ENCODE data around the gene ARL13B. TPM values are rescaled to one million over a fixed set of nuclear protein-coding genes. Genes with fewer than 3 reads are reported as not detected.
"Not testable (repeated sequence)": the region's sequence is repeated elsewhere in the genome, so short reads cannot be mapped to it uniquely, and the experiment has no call there.

ARL13B gene
- total RNA-seq, 1 donor from 2014 or later = 4.5 TPM

DNA sequence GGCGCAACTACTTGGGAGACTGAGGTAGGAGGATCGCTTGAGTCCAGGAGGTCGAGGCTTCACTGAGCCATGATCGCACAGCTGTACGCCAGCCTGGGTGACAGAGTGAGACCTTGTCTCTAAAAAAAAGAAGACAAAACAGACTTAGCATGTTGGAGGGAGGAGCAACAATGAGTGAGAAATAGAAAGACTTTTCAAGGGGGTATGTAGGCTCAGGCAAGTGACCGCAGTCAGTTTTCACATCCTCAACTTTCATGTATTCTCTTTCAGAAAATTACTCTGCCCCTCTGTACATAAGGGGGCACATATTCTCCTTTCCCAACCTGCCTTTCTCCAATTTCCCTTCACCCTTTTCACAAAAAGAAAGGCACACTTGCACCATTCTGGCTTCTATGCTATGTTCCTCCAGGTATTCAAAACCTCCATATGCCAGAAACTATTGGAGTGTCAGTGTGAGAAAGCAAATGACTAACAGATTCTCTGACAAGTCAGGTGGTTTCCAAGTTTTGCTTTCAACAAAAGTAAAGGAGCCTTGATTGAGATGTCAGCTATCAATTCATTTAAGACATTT, 90.5 kb downstream of the ARL13B start:
- Histone ChIP-seq H3K36me3 (peaks cover 7 to 21% of the 10 kb centered on the region in 2 donors), H3K4me3 (no peak overlapping the region), H3K4me1 (peaks cover 0 to 4% of the 10 kb centered on the region in 2 donors), H3K9me3 (no peaks in the 10 kb centered on the region), H3K27ac (no peak overlapping the region), H3K27me3 (no peaks in the 10 kb centered on the region)
- no peak for DNase-seq (ENCODE audit: low spot score in 2 of 2)
- intact Hi-C loops (cut with DNase I) = no loop called here
- TF ChIP-seq, protein P1, sequence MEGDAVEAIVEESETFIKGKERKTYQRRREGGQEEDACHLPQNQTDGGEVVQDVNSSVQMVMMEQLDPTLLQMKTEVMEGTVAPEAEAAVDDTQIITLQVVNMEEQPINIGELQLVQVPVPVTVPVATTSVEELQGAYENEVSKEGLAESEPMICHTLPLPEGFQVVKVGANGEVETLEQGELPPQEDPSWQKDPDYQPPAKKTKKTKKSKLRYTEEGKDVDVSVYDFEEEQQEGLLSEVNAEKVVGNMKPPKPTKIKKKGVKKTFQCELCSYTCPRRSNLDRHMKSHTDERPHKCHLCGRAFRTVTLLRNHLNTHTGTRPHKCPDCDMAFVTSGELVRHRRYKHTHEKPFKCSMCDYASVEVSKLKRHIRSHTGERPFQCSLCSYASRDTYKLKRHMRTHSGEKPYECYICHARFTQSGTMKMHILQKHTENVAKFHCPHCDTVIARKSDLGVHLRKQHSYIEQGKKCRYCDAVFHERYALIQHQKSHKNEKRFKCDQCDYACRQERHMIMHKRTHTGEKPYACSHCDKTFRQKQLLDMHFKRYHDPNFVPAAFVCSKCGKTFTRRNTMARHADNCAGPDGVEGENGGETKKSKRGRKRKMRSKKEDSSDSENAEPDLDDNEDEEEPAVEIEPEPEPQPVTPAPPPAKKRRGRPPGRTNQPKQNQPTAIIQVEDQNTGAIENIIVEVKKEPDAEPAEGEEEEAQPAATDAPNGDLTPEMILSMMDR (IDR thresholded peaks at IDR 0.05) = no peak

DNA sequence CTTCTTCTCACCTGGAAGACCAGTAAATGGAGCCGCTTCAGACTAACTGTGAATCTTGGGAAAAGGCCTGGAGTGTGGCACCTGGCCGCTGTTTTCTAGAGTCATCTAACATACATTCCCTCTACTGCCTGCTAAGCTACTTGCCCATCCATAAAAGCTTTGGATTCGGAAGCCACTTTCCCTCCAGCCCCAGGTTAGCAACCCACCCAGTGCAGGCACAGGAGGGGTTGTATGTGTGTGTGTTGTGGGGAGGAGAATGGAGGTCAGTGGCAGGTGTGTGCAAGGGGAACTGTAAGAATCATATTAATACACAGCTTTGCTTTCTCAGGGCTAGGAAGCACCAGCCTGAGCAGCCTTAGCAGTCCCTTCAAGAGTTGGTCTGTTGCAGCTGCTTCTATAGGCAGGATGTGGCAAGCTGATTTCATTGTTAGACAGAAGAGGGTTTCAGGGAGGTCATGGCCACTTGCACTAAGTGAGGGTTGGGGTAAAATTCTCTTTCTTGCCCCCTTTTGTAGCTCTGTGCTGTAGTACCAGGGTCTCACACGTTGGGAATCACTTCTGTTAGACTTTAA, 91.8 kb downstream of the ARL13B start:
- DNase-seq (ENCODE audit: low spot score in 2 of 2) = no peak
- Histone ChIP-seq H3K36me3 (peaks cover 7 to 26% of the 10 kb centered on the region in 2 donors), H3K4me1 (peaks cover 0 to 4% of the 10 kb centered on the region in 2 donors), H3K4me3 (no peak overlapping the region), H3K9me3 (no peaks in the 10 kb centered on the region), H3K27ac (no peak overlapping the region), H3K27me3 (no peaks in the 10 kb centered on the region)
- TF ChIP-seq, protein P1 (IDR thresholded peaks at IDR 0.05) = no peak
- intact Hi-C loops (cut with DNase I) = no loop called here

DNA sequence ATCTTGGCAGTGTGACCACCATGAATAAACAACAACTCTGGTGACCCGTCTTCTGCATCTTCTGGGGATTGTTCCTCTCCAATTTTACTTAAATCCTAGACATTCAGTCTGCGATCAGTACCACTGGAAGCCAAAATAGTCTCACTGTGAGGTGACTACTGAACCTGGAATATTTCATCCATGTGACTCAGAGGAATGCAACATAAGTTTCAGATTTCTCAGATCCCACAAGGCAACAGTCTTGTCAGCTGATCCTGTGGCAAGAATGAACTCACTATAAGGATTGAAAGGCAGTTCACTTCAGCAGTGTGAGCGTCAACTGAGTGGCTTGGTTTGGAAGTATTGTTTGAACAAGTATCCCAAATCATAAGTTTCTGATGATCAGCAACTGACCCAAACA, 96.1 kb downstream of the ARL13B start:
- Histone ChIP-seq H3K27me3 (no peaks in the 10 kb centered on the region), H3K9me3 (no peaks in the 10 kb centered on the region), H3K4me3 (no peak overlapping the region), H3K4me1 (no peaks in the 10 kb centered on the region), H3K27ac (no peak overlapping the region), H3K36me3 (peaks cover 7 to 22% of the 10 kb centered on the region in 2 donors)
- DNase-seq (ENCODE audit: low spot score in 2 of 2) = no peak
- TF ChIP-seq, protein P1 (IDR thresholded peaks at IDR 0.05) = no peak
- intact Hi-C loops (cut with DNase I) = no loop called here

DNA sequence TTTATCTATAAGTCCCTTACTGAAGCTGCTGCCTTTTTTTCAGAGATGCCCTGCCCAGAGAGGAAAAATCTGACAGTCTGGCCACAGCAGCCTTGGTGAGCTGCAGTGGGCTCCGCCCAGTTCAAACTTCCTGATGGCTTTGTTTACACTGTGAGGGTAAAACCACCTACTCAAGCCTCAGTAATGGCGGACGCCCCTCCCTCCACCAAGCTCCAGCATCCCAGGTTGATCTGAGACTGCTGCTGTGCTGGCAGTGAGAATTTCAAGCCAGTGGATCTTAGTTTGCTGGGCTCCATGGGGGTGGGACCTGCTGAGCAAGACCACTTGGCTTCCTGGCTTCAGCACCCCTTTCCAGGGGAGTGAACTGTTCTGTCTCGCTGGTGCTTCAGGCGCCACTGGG, 100.6 kb downstream of the ARL13B start:
- H3K27me3 ChIP-seq; intact Hi-C loops (cut with DNase I); DNase-seq (ENCODE audit: low spot score in 2 of 2); H3K27ac ChIP-seq; H3K9me3 ChIP-seq; H3K4me3 ChIP-seq; H3K4me1 ChIP-seq: not testable (repeated sequence)
- peaks cover 5 to 19% of the 10 kb centered on the region in 2 donors for H3K36me3 ChIP-seq

DNA sequence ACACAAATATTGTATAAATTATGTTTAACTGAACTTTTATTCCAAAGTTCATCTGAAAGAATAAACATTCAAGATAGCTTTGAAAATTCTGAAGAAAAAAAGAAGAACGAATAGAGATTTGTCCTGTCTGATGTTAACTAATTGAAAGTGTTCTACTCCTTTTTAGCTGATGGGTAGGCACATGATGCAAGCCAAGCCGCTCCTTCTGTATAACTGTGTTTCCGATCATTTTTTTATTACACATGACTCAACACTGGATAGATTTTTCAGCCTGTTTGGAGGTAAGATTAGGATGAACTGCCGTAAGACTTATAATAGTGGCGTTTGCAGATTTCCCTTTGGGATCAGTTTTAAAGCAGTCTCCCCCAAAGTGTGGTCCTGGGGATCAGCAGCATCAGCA, 101.9 kb downstream of the ARL13B start:
- H3K36me3 ChIP-seq = peaks cover 9 to 16% of the 10 kb centered on the region in 2 donors
- H3K4me1 ChIP-seq = no peaks in the 10 kb centered on the region
- no peaks in the 10 kb centered on the region for H3K27me3 ChIP-seq
- intact Hi-C loops (cut with DNase I) = no loop called here
- no peaks in the 10 kb centered on the region for H3K9me3 ChIP-seq
- no peak overlapping the region for H3K4me3 ChIP-seq
- H3K27ac ChIP-seq = no peak overlapping the region
- TF ChIP-seq, protein P1 (IDR thresholded peaks at IDR 0.05) = no peak
- no peak for DNase-seq (ENCODE audit: low spot score in 2 of 2)

DNA sequence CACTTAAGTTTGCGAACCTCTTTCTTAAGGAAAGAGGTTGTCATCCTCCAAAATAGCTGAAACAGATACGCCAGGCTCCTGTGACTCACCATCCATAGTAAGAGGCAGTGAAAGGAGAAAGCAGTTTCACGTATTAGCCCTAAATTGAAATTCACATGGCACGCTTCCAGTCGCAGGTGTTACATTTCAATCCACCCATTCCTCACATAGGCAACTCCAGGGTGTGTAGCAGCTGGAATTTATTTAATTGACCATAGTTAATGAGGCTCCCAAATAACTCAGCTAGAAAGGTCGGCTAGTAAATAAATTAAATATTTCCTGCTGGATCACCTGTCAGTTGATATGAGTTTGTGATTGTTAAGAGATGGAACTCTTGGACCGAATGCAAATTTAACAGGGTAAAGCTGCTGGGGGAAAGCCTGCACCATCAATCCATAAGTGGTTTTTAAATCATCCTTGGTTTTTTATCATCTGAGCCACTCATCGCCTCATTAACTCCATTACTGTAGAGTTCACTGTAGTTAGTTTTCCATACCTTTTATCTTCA, 102.5 kb downstream of the ARL13B start:
- Histone ChIP-seq H3K9me3 (no peaks in the 10 kb centered on the region), H3K27me3 (no peaks in the 10 kb centered on the region), H3K4me3 (no peak overlapping the region), H3K4me1 (no peaks in the 10 kb centered on the region), H3K27ac (no peak overlapping the region), H3K36me3 (peaks cover 9 to 16% of the 10 kb centered on the region in 2 donors)
- intact Hi-C loops (cut with DNase I) = no loop called here
- TF ChIP-seq, protein P1 (IDR thresholded peaks at IDR 0.05) = no peak
- DNase-seq (ENCODE audit: low spot score in 2 of 2) = no peak

Measured in ascending aorta (tissue), 2 donors.